ENCODE measurements around the gene PLCL1. TPM values are rescaled to one million over a fixed set of nuclear protein-coding genes. Genes with fewer than 3 reads are reported as not detected.
"Not testable (repeated sequence)": the region's sequence is repeated elsewhere in the genome, so short reads cannot be mapped to it uniquely, and the experiment has no call there.

PLCL1 gene
- total RNA-seq, 3 donors from 2014 or later (not counting 1 experiment from before 2014, with no cell fraction given): 0.86 to 2.8 (median 1.1) TPM

DNA sequence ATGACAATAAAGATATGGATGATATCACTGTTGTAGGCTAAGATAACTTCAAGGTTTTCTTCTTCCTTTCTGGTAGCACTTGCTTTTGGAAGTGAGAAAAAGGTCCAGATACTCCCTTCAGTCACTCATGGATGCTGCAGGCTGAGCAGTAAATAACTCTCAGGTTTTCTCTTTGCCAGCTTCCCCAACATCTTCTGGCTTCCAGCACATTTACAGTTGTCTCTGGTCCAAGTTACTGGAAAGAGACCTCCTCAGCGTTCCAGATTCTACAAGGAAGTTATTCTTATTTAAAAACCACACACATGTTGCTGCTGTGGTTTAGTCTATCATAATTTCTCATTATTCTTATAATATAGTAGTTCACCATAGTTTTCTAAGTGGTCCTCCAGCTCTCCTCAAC lies 383.4 kb downstream of the PLCL1 start:
- intact Hi-C loops (cut with micrococcal nuclease): no loop called here
- no peak for DNase-seq
- Histone ChIP-seq H3K4me1 (ENCODE audit: control insufficient read depth, insufficient read depth, low read length) (no peaks in the 10 kb centered on the region), H3K36me3 (ENCODE audit: control insufficient read depth, insufficient read depth, low read length) (no peaks in the 10 kb centered on the region), H3K27me3 (ENCODE audit: control insufficient read depth, insufficient read depth, low read length) (no peaks in the 10 kb centered on the region), H3K4me3 (ENCODE audit: low read length) (no peak overlapping the region), H3K27ac (ENCODE audit: low read length) (no peak overlapping the region), H3K9me3 (ENCODE audit: control insufficient read depth, insufficient read depth, low read length) (no peaks in the 10 kb centered on the region)
- Mint-ChIP-seq H3K27me3 (ENCODE audit: low read depth in 2 of 2) (no peaks in the 10 kb centered on the region), H3K9me3 (peaks cover 0 to 5% of the 10 kb centered on the region in 2 donors), H3K27ac (no peak overlapping the region), H3K36me3 (no peaks in the 10 kb centered on the region), H3K4me1 (no peaks in the 10 kb centered on the region), H3K4me3 (no peak overlapping the region)
- no CpG with 5 or more reads among the region's 1 CpG for WGBS (ENCODE audit: insufficient coverage)
- TF ChIP-seq, protein P1, sequence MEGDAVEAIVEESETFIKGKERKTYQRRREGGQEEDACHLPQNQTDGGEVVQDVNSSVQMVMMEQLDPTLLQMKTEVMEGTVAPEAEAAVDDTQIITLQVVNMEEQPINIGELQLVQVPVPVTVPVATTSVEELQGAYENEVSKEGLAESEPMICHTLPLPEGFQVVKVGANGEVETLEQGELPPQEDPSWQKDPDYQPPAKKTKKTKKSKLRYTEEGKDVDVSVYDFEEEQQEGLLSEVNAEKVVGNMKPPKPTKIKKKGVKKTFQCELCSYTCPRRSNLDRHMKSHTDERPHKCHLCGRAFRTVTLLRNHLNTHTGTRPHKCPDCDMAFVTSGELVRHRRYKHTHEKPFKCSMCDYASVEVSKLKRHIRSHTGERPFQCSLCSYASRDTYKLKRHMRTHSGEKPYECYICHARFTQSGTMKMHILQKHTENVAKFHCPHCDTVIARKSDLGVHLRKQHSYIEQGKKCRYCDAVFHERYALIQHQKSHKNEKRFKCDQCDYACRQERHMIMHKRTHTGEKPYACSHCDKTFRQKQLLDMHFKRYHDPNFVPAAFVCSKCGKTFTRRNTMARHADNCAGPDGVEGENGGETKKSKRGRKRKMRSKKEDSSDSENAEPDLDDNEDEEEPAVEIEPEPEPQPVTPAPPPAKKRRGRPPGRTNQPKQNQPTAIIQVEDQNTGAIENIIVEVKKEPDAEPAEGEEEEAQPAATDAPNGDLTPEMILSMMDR (IDR thresholded peaks at IDR 0.05): no peak
- ATAC-seq: no peak

DNA sequence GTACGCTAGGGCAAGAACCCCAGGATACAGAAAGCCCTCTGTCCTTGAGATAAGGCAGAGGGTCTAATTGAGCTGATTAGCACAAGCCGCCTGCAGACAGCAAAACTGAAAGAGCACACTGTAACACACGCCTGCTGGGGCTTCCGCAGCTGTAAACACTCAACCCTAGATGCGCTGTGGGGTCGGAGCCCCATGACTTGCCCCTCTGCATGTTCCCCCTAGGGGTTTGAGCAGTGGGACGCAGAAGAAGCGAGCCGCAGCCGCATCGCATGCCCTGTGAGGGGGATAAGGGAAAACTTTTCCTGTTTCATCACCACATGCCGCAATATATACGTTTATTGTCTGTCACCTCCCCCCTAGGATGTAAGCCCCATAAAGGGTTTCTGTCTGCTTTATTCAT lies 384.6 kb downstream of the PLCL1 start:
- TF ChIP-seq, protein P1 (IDR thresholded peaks at IDR 0.05): no peak
- H3K9me3 Mint-ChIP-seq: peaks cover under 1 to 1% of the 10 kb centered on the region in 2 donors
- Histone ChIP-seq H3K4me1 (ENCODE audit: control insufficient read depth, insufficient read depth, low read length) (no peaks in the 10 kb centered on the region), H3K4me3 (ENCODE audit: low read length) (no peak overlapping the region), H3K9me3 (ENCODE audit: control insufficient read depth, insufficient read depth, low read length) (no peaks in the 10 kb centered on the region), H3K36me3 (ENCODE audit: control insufficient read depth, insufficient read depth, low read length) (no peaks in the 10 kb centered on the region), H3K27me3 (ENCODE audit: control insufficient read depth, insufficient read depth, low read length) (no peaks in the 10 kb centered on the region), H3K27ac (ENCODE audit: low read length) (no peak overlapping the region)
- H3K27me3 Mint-ChIP-seq (ENCODE audit: low read depth in 2 of 2): no peaks in the 10 kb centered on the region
- DNase-seq (no peak), ATAC-seq (no peak)
- no peak overlapping the region for H3K27ac Mint-ChIP-seq
- H3K4me3 Mint-ChIP-seq: no peak overlapping the region
- intact Hi-C loops (cut with micrococcal nuclease): no loop called here
- 90% methylated on average over 11 of the region's 13 CpGs for WGBS (ENCODE audit: insufficient coverage)
- H3K36me3 Mint-ChIP-seq: no peaks in the 10 kb centered on the region
- H3K4me1 Mint-ChIP-seq: no peaks in the 10 kb centered on the region

DNA sequence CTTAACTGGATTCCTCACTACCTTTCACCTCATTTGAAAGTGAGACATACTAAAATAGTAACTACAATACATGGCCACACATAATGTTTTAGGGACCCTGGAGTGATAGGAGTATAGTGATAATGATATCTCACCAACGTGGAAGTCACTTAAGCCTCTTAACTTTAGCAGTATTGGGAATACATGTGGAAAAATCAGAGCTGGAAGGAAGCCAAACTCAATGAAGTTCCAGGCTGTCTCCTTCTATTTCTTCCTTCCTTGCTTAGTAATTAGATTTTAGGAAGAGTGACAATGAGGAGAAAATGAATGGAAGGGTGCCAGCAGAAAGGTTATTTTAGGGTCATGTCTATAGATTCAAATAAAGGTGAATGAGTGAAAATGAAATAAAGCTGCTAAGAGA lies 387.3 kb downstream of the PLCL1 start:
- ATAC-seq (no peak), DNase-seq (no peak)
- no peak overlapping the region for H3K27ac ChIP-seq (ENCODE audit: low read length)
- no peaks in the 10 kb centered on the region for H3K27me3 ChIP-seq (ENCODE audit: control insufficient read depth, insufficient read depth, low read length)
- no peaks in the 10 kb centered on the region for H3K9me3 ChIP-seq (ENCODE audit: control insufficient read depth, insufficient read depth, low read length)
- no CpG with 5 or more reads among the region's 1 CpG for WGBS (ENCODE audit: insufficient coverage)
- peaks cover 3 to 6% of the 10 kb centered on the region in 2 donors for H3K9me3 Mint-ChIP-seq
- intact Hi-C loops (cut with micrococcal nuclease): no loop called here
- no peak overlapping the region for H3K27ac Mint-ChIP-seq
- H3K4me1 ChIP-seq (ENCODE audit: control insufficient read depth, insufficient read depth, low read length): no peaks in the 10 kb centered on the region
- TF ChIP-seq, protein P1 (IDR thresholded peaks at IDR 0.05): no peak
- H3K27me3 Mint-ChIP-seq (ENCODE audit: low read depth in 2 of 2): no peaks in the 10 kb centered on the region
- H3K4me3 Mint-ChIP-seq: no peak overlapping the region
- H3K36me3 ChIP-seq (ENCODE audit: control insufficient read depth, insufficient read depth, low read length): no peaks in the 10 kb centered on the region
- H3K36me3 Mint-ChIP-seq: no peaks in the 10 kb centered on the region
- H3K4me3 ChIP-seq (ENCODE audit: low read length): no peak overlapping the region
- no peaks in the 10 kb centered on the region for H3K4me1 Mint-ChIP-seq

DNA sequence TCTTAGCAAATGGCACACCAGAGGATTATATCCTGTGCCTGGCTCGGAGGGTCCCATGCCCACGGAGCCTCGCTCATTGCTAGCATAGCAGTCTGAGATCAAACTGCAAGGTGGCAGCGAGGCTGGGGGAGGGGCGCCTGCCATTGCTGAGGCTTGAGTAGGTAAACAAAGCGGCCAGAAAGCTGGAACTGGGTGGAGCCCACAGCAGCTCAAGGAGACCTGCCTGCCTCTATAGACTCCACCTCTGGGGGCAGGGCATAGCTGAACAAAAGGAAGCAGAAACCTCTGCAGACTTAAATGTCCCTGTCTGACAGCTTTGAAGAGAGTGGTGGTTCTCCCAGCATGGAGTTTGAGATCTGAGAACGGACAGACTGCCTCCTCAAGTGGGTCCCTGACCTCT lies 392.2 kb downstream of the PLCL1 start:
- H3K9me3 ChIP-seq (ENCODE audit: control insufficient read depth, insufficient read depth, low read length); H3K4me3 Mint-ChIP-seq; intact Hi-C loops (cut with micrococcal nuclease); H3K9me3 Mint-ChIP-seq; H3K27ac ChIP-seq (ENCODE audit: low read length); ATAC-seq; H3K4me1 Mint-ChIP-seq; H3K36me3 ChIP-seq (ENCODE audit: control insufficient read depth, insufficient read depth, low read length); DNase-seq; H3K36me3 Mint-ChIP-seq; H3K27me3 Mint-ChIP-seq (ENCODE audit: low read depth in 2 of 2); H3K27me3 ChIP-seq (ENCODE audit: control insufficient read depth, insufficient read depth, low read length); H3K4me1 ChIP-seq (ENCODE audit: control insufficient read depth, insufficient read depth, low read length); H3K4me3 ChIP-seq (ENCODE audit: low read length); H3K27ac Mint-ChIP-seq: not testable (repeated sequence)
- WGBS (ENCODE audit: insufficient coverage): 87% methylated on average over 7 of the region's 7 CpGs

Other genes with a start within 250 kb of the PLCL1 start
- not detected for gene RFTN2, start 129.0 kb upstream of the PLCL1 start, total RNA-seq
- gene MARS2, start 99.2 kb upstream of the PLCL1 start, total RNA-seq: 10 to 100 TPM in 2 of 3 donors, 1 to 10 TPM in 1; 5.7 to 12.2 (median 11.8) TPM
- not detected for gene BOLL, start 19.3 kb upstream of the PLCL1 start, total RNA-seq